Upper lobe of left lung (tissue), 6 donors: Measurements from ENCODE around the gene C9orf50. TPM values are rescaled to one million over a fixed set of nuclear protein-coding genes. Genes with fewer than 3 reads are reported as not detected.

ENCODE experiments used
- ATAC-seq, 2 donors: fragments of 200-7000 bp; cut with Tn5 transposase; one replicate each; pipeline ENCODE4 v1.9.1; 2022; ENCODE audit warnings: mild to moderate bottlenecking in 2 of 2, moderate library complexity in 2 of 2; ENCODE audit not compliant: low FRiP score in 2 of 2
- DNase-seq, 2 donors: peaks; one replicate each; pipeline ENCODE4 v3.0.0-alpha.2; 2019 to 2020
- H3K27ac ChIP-seq, 4 donors: fragments of 200-600 bp; sonication (generic); one replicate each; pipeline ENCODE4 v1.5.1; 2016 to 2019
- H3K27me3 ChIP-seq, 4 donors: fragments of 200-600 bp; sonication (generic); one replicate each; pipeline ENCODE4 v1.5.1; 2017 to 2019
- H3K36me3 ChIP-seq, 4 donors: fragments of 200-600 bp; sonication (generic); one replicate each; pipeline ENCODE4 v1.5.1; 2016 to 2019
- H3K4me1 ChIP-seq, 4 donors: fragments of 200-600 bp; sonication (generic); one replicate each; pipeline ENCODE4 v1.5.1; 2018 to 2019
- H3K4me3 ChIP-seq, 4 donors: fragments of 200-600 bp; sonication (generic); one replicate each; pipeline ENCODE4 v1.5.1; 2017 to 2019; ENCODE audit warnings: mild to moderate bottlenecking in 2 of 4, moderate library complexity in 1 of 4
- H3K9me3 ChIP-seq, 4 donors: fragments of 200-600 bp; sonication (generic); one replicate each; pipeline ENCODE4 v1.5.1; 2018 to 2019
- EP300 ChIP-seq, 4 donors: sonication (generic); formaldehyde crosslinking; IDR thresholded peaks; one replicate each; pipeline ENCODE4 v1.5.1; 2017; ENCODE audit warnings: antibody characterized with exemption in 4 of 4, control low read depth in 2 of 4
- POLR2A ChIP-seq, 4 donors: fragments of 450-650 bp; IDR thresholded peaks; one replicate each; pipeline ENCODE4 v1.5.1; 2016 to 2017; ENCODE audit warnings: antibody characterized with exemption in 4 of 4, mild to moderate bottlenecking in 2 of 4
- POLR2AphosphoS5 ChIP-seq, 2 donors: sonication (generic); formaldehyde crosslinking; IDR thresholded peaks; one replicate each; pipeline ENCODE4 v1.5.1; 2017; ENCODE audit warnings: antibody characterized with exemption in 2 of 2
- WGBS, 2 donors: methylation state at CpG; one replicate each; pipeline ENCODE4 v1.1.5; 2017 to 2018; 5-methylcytosine and 5-hydroxymethylcytosine counted together
- total RNA-seq, 6 donors: library from RNA; depleted of rRNA in 4 of 6; stranded (reverse); fragments of >200 nt in 4 of 6; gene quantifications; one replicate each; pipeline versions ENCODE4 v1.1.0 to v1.2.1, GENCODE V29; 2016 to 2021
- TF ChIP-seq, protein P1 (sequence below), 6 experiments: fragments of 450-650 bp in 4 of 6; fragments of 200-600 bp in 2 of 6; sonication (generic) in 2 of 6; IDR thresholded peaks; one replicate each; pipeline ENCODE4 v1.5.1; 2016 to 2019; ENCODE audit warnings: antibody characterized with exemption in 6 of 6
- donor health status: DM: no; HTN: no; CAD: no; lungs with moderate emphysema.
- donor health status: DM: no; HTN: yes; CAD: no; lungs with severe emphysema.

Gene C9orf50
- total RNA-seq, 6 donors from 2014 or later = not detected

DNA sequence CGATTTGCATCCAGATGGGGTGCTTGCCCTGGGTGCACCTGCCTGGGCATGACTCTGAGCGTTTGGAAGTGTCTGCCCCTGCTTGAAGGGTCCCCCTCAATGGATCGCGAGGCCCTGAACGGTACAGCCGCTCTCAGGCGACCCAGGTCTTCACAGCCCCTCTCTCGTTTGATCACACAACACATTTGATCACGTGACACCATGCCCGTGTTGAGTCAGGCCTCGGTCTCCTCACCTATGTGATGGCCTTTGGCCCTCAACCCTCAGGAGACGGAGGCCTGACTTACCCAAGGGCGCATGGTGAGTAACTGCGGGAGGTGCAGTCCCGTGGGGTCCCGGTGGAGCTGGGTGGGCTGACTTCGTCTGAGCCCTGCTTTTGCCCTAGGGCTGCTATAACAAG lies 24.0 kb upstream of the C9orf50 start:
- Histone ChIP-seq H3K4me1 (peaks cover 17 to 23% (median 20%) of the 10 kb centered on the region in 4 donors), H3K4me3 (no peak overlapping the region), H3K36me3 (no peaks in the 10 kb centered on the region), H3K9me3 (no peaks in the 10 kb centered on the region), H3K27me3 (no peaks in the 10 kb centered on the region), H3K27ac (no peak overlapping the region)
- no peak for TF ChIP-seq POLR2A (IDR thresholded peaks at IDR 0.05)
- TF ChIP-seq, protein P1, sequence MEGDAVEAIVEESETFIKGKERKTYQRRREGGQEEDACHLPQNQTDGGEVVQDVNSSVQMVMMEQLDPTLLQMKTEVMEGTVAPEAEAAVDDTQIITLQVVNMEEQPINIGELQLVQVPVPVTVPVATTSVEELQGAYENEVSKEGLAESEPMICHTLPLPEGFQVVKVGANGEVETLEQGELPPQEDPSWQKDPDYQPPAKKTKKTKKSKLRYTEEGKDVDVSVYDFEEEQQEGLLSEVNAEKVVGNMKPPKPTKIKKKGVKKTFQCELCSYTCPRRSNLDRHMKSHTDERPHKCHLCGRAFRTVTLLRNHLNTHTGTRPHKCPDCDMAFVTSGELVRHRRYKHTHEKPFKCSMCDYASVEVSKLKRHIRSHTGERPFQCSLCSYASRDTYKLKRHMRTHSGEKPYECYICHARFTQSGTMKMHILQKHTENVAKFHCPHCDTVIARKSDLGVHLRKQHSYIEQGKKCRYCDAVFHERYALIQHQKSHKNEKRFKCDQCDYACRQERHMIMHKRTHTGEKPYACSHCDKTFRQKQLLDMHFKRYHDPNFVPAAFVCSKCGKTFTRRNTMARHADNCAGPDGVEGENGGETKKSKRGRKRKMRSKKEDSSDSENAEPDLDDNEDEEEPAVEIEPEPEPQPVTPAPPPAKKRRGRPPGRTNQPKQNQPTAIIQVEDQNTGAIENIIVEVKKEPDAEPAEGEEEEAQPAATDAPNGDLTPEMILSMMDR (IDR thresholded peaks at IDR 0.05) = no peak
- TF ChIP-seq EP300 (IDR thresholded peaks at IDR 0.05) = no peak
- no peak for TF ChIP-seq POLR2AphosphoS5 (IDR thresholded peaks at IDR 0.05)
- ATAC-seq (no peak), DNase-seq (no peak)
- WGBS, 2 donors = 77 to 81% methylated on average over 10 to 14 of the region's 17 CpGs

DNA sequence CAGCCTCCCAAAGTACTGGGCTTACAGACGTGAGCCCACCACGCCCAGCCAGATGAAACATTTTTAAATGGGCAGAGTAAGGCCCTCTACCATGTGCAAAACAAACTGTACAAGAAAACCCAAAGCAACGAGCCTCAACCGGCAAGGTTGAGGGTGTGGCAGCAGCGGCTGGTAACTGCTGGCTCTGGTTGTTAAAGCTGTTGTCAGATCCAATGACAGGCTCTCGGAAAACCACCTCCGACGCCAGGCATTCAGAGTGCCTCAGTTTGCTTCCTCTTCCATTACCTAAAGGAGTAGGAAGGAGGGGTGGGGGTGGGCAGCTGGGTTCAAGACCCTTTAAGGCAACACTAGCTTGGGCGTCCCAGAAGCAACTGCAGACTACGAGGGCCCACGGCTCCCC lies 23.5 kb upstream of the C9orf50 start:
- 71 to 79% methylated on average over 11 of the region's 11 CpGs for WGBS, 2 donors
- TF ChIP-seq, protein P1 (IDR thresholded peaks at IDR 0.05) = no peak
- TF ChIP-seq POLR2AphosphoS5 (IDR thresholded peaks at IDR 0.05) (no peak), EP300 (IDR thresholded peaks at IDR 0.05) (no peak), POLR2A (IDR thresholded peaks at IDR 0.05) (no peak)
- ATAC-seq (no peak), DNase-seq (no peak)
- Histone ChIP-seq H3K9me3 (no peaks in the 10 kb centered on the region), H3K4me1 (peaks cover 20 to 28% (median 23%) of the 10 kb centered on the region in 4 donors), H3K27ac (no peak overlapping the region), H3K27me3 (no peaks in the 10 kb centered on the region), H3K4me3 (no peak overlapping the region), H3K36me3 (peaks cover 0 to 2% (median under 1%) of the 10 kb centered on the region in 4 donors)

DNA sequence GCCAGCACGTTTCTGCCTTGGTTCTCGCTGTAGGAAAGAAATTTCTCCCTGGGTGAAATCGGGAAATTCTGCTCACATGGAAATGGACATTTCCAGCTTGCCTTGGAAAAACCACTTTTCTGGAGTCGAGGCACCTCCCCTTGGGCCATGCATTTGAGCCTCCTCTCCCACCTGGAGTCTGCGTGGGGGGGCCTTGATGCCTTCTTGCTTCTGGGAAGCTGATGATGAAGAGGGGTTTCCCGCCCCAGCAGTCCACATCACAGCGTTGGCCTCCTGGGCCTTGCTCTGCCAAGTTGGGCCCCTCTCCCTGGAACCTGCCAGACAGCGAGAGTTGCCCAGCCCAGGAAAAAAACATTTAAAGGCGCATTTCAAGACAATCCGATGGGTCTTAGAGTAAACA lies 22.8 kb upstream of the C9orf50 start:
- ATAC-seq (no peak), DNase-seq (no peak)
- no peaks in the 10 kb centered on the region for H3K9me3 ChIP-seq
- no peak for TF ChIP-seq POLR2A (IDR thresholded peaks at IDR 0.05)
- TF ChIP-seq, protein P1 (IDR thresholded peaks at IDR 0.05) = no peak
- no peak overlapping the region for H3K4me3 ChIP-seq
- 89 to 90% methylated on average over 8 to 10 of the region's 10 CpGs for WGBS, 2 donors
- H3K27me3 ChIP-seq = no peaks in the 10 kb centered on the region
- H3K36me3 ChIP-seq = peaks cover 4 to 8% (median 7%) of the 10 kb centered on the region in 4 donors
- no peak overlapping the region for H3K27ac ChIP-seq
- H3K4me1 ChIP-seq = peaks cover 20 to 29% (median 23%) of the 10 kb centered on the region in 4 donors

DNA sequence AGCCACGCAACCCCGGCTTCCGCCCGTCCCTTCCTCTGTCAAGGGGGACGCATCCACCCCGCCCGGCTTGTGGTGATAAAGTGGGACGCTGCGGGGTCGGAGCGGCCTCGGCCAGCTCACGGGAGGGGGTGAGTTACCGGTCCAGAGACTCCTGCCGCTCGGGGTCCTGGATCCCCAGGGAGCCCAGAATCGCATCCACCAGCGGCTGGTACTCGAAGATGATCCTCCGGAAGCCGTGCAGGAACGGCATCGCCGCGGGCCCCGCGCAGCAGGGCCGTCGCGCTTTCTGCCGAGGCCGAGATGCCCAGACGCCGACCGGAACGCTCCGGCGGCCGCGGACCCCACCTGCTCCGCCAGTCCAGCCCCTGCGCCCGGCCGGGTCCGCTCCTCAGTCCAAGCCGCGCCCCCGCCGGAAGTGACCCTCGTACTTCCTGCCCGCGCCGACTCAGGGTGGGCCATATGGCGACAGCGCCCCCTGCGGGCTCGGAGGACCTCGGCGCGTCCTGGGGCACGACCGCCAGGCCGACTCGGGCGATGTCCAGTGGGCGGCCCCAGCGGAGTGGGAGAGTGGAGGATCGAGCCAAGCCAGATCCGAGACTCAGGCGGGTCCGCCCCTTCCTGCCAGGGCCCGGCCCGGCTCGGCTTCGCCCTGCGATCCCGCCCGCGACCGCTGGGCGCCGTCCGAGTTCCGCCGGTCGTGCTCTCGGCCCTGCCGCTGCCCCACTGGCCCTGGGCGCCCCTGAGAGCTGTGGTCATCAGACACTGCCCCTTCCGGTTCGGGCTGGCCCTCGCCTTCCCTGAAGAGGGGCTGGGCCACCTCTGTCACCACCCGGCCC lies 21.1 kb upstream of the C9orf50 start, which contains the start of gene ASB6:
Gene ASB6, minus strand, starts transcription at position 402 of the 836 bp plus-strand sequence. Its CDS starts 152 bp downstream, at position 250.
- Histone ChIP-seq H3K27me3 (no peaks in the 10 kb centered on the region), H3K4me3 (peak within 1 kb of the TSS; percentile 71 to 99 (median 94)), H3K4me1 (peaks cover 20 to 29% (median 23%) of the 10 kb centered on the region in 4 donors), H3K36me3 (peaks cover 17 to 26% (median 23%) of the 10 kb centered on the region in 4 donors), H3K27ac (peak within 1 kb of the TSS; percentile 75 to 87 (median 83)), H3K9me3 (no peaks in the 10 kb centered on the region)
- peak in 1 of 4 donors; percentile 84 for TF ChIP-seq EP300 (IDR thresholded peaks at IDR 0.05)
- TF ChIP-seq, protein P1 (IDR thresholded peaks at IDR 0.05) = peak; percentile 100
- TF ChIP-seq POLR2A (IDR thresholded peaks at IDR 0.05) = peak in 1 of 4 donors; percentile 83
- TF ChIP-seq POLR2AphosphoS5 (IDR thresholded peaks at IDR 0.05) = peak; percentile 89 to 92
- ATAC-seq = peak; percentile 97 to 98
- 0% methylated on average over 3 to 5 of the region's 93 CpGs for WGBS, 2 donors
- DNase-seq = peak; percentile 98 to 100
